Midbrain (tissue), 1 donor: ENCODE data around the gene STRADA.

Experiments used
- DNase-seq: peaks from one replicate; lab custom pipeline; 2025; lab: John Stamatoyannopoulos, UW

Gene STRADA

GRCh38 chr17:63682981-63683380, 58.6 kb downstream of the STRADA start:
- no peak for DNase-seq

- DNase-seq = no peak
Measured at GRCh38 chr17:63682441-63682840, 59.2 kb downstream of the STRADA start.

GRCh38 chr17:63681530-63681929, 60.1 kb downstream of the STRADA start:
- no peak for DNase-seq

- no peak for DNase-seq
Measured at GRCh38 chr17:63680700-63681099, 60.9 kb downstream of the STRADA start.

- no peak for DNase-seq
Measured at GRCh38 chr17:63679214-63679613, 62.4 kb downstream of the STRADA start.

GRCh38 chr17:63676584-63676983, 65.0 kb downstream of the STRADA start:
- DNase-seq = no peak

- DNase-seq = peak; percentile 27
Measured at GRCh38 chr17:63675607-63676546, 65.7 kb downstream of the STRADA start.

GRCh38 chr17:63675231-63675606, 66.4 kb downstream of the STRADA start:
- no peak for DNase-seq

GRCh38 chr17:63672856-63673255, 68.7 kb downstream of the STRADA start:
- no peak for DNase-seq

GRCh38 chr17:63665527-63666214, 75.9 kb downstream of the STRADA start:
- peak; percentile 27 for DNase-seq

- DNase-seq = no peak
Measured at GRCh38 chr17:63659850-63660249, 81.7 kb downstream of the STRADA start.

- no peak for DNase-seq
Measured at GRCh38 chr17:63658366-63658765, 83.2 kb downstream of the STRADA start.

GRCh38 chr17:63657786-63658185, 83.8 kb downstream of the STRADA start:
- no peak for DNase-seq

- no peak for DNase-seq
Measured at GRCh38 chr17:63653050-63653449, 88.5 kb downstream of the STRADA start.
